GM19468 (cell line): Measurements from ENCODE around the gene MCM3.

Experiments
- ATAC-seq: cut with Tn5 transposase; IDR thresholded peaks from one replicate; pipeline ENCODE4 v1.9.1; 2021; ENCODE audit warnings: mild to moderate bottlenecking, moderate library complexity, moderate number of reproducible peaks; ENCODE audit not compliant: unreplicated experiment; ENCODE audit errors: extremely low read depth

The MCM3 gene

GRCh38 chr6:52254731-52255378, 29.7 kb downstream of the MCM3 start:
- no peak for ATAC-seq

- no peak for ATAC-seq
These were observed 31.0 kb downstream of the MCM3 start for GRCh38 chr6:52253494-52253893.

- ATAC-seq, result no peak
These were observed 33.4 kb downstream of the MCM3 start for GRCh38 chr6:52251113-52251512.

- ATAC-seq, result no peak
These were observed 35.5 kb downstream of the MCM3 start for GRCh38 chr6:52249078-52249477.

DNA sequence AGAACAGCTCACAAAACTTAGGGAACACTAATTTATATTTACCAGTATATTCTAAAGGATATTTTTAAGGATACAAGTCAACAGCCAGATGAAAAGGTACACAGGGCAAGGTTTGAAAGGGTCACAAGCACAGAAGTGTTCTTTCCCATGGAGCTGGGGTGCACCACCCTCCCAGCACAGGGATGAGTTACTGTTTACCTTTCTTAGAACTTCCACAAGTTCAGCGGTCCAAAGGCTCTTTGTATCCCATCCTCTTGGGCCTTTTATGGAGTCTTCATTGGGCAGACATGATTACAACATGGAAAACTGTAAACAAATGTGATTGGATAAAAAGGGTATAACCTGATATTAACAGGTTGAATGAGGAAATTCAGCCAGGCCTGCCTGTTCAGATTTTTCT, 39.1 kb downstream of the MCM3 start:
- ATAC-seq, result no peak

DNA sequence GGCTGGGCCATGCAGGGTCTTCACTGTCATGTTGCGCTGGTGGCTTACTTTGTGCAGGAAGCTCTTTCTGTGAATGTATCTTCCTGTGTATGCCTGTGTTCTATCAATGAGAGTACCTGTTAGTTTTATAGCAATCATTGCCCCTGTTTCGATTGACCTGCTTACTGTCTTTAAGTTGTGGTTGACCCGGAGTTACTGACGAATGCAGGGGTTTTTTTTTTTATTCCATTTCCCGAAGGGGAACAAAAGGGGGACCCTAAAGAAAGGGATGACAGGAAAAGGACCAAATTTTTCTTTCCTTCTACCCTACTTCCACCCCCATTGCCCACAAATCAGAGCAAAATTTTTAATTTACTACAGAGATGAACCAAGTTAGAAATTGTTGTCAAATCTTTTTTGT, 40.1 kb downstream of the MCM3 start, which contains the start of gene IL17F:
TSS of gene IL17F (minus strand) at position 101 of the 400 bp plus-strand sequence. CDS start at position 30, 71 bp downstream.
- no peak for ATAC-seq

- ATAC-seq, result no peak
These were observed 41.2 kb downstream of the MCM3 start for GRCh38 chr6:52243282-52243893.

- ATAC-seq, result no peak
These were observed 42.7 kb downstream of the MCM3 start for GRCh38 chr6:52241819-52242218.

DNA sequence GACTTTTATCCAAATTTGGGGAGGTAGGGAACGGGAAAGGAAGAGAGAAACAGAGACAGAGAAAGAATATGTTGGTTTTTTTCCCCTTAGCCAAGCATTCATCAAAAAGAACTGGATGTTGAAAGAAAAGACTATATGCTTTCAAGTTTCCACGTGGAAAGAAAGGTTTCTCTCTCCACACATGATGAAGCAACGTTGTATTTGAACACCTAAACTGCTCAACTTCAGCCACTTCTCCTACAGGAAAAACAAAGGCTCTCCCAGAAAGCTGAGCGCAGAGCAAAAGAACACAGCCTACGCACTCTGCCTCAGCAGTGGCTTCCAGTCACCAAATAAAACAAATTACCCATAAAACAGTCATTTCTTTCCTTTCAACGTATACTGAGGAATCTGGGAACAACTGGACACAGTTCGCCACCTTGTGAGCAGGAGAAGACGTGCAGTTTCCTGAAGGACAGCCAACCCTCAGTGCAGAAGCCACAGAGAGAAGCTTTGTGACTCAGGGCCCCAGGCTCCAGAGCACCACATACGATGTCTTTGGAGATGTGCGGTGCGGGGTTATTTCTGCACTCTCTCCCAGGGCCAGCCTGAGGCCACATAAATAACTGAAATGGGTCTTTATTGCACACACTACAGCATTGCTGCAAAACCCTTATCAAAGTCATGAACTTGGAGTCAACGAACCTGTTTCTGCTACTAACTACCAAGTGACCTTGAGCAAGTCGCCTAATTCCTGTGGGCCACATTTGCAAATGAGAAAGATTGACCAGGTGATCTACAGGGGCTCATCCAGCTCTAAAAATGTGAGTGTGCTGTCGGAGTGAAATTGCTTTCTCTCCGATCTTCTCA, 50.3 kb downstream of the MCM3 start:
- ATAC-seq, result no peak

GRCh38 chr6:52233005-52233404, 51.5 kb downstream of the MCM3 start:
- no peak for ATAC-seq

DNA sequence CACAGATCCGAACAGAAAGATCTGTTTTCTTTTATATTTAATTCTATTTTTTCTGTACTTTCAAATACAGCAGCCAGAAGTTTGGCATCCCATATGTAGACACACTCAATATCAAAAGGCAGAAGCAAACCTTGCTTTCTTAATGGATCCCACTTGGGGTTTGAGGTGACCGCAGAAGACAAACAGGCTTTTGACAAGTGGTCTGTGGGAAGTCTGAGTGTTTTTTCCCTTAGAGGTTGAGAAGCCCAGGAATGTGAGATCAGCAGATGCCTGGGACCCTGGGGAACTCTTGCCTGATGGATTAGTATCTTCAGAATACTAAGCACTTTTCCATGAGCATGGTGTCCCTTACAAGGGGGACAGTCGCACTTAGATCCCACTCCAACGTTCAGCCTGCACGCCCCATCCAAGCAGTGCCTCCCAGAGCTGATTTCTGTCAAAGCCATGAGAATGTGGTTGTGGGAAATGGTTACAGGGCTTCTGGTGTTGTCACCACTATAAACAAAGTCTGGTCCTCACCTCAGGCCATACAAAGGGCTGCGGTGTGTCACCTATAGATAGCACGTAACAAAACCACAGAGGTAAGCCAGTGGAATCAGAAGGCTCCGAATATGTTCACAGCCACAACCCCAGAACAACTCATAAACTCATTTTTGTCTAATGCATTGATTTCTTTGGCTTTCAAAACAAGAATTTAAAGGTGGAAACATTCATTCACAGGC, 53.0 kb downstream of the MCM3 start:
- no peak for ATAC-seq

- ATAC-seq, result no peak
These were observed 53.9 kb downstream of the MCM3 start for GRCh38 chr6:52230685-52231084.

DNA sequence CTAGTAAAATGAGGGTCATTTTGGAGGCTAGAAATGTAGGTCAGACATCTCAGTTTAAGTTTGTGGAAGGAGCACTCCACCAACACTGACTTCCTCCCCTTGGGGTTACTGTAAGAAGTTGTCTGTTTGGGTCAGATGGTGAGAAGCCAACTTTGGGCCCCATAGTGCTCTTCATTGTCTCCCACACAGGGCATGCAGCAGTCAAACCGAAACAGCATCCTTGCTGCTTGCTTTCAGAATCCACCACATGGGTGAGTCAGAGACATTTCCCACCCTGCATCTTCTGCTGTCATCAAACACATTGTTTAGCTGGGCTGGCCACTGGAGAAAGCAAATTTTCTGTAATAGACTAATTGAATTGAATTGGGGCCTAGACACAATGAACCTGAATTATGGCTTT, 57.0 kb downstream of the MCM3 start:
- ATAC-seq, result peak; percentile 100

DNA sequence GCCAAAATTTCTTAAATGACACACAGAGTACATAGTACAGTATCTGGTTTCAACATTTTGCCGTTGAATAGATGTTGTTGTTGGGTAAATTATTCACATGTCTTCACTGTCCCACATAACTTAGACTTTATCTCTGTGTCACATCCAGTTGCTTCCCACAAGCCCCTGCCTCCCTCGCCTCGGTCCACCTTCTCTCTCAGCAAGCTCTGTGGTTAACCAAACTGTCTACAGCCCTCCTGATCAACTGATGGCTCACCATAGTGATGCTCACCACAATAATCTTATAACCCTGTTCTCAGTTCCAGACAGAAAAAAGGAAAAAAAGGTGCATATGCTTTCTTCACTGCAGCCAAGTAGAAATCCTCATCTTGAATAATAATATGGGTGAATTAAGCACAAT, 63.2 kb downstream of the MCM3 start:
- ATAC-seq, result peak; percentile 61

GRCh38 chr6:52217761-52218160, 66.8 kb downstream of the MCM3 start:
- ATAC-seq, result no peak

- no peak for ATAC-seq
These were observed 67.5 kb downstream of the MCM3 start for GRCh38 chr6:52216932-52217575.

DNA sequence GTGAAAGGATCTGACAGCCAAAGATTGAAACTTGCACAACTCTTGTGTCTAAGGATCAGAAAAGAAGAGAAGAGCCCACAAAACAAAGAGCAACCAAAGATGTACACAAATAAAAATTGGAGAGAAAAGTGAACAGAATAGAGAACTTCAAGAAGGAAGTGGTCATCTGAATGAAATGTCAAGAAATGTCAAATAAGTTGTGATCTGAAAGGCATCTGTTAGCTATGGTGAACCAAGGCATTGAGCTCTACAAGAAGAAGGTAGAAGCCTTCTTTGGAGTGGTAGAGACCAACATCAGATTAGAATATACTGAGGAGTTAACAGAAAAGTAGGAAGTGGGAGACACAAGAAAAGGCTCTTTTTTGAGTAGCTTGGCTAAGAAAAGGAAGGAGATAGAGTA, 68.8 kb downstream of the MCM3 start:
- ATAC-seq, result no peak
